SW480 (cell line): ENCODE results near the gene HMCN2.

Source experiments
- DNase-seq: peaks from one replicate; pipeline ENCODE4 v3.0.0-alpha.2; 2016; ENCODE audit warnings: low spot score

Gene HMCN2

DNA sequence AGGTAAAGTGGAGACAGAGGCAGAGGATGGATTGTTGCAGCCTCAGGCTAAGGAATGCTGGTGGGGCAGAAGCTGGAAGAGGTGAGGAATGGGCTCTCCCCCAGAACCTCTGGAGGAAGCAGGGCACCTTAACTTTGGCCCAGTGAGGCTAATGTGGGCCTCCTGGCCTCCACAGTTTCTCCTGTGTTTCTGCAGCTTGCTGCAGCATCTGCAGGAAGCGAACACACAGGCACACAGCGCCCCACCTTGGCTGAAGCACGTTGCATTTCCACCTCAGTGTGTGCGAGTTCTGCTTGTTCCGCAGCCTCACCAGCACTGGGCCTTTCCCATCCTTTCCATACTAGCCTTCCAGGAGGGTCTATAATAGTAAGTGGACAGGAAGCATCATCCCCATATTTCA lies 152.0 kb downstream of the HMCN2 start:
- no peak for DNase-seq

GRCh38 chr9:130418776-130419175 lies 153.2 kb downstream of the HMCN2 start:
- DNase-seq = no peak

GRCh38 chr9:130419521-130420035 lies 154.0 kb downstream of the HMCN2 start:
- DNase-seq = no peak

- DNase-seq = no peak
These were observed 155.7 kb downstream of the HMCN2 start for GRCh38 chr9:130421154-130421801.

GRCh38 chr9:130421802-130422276 lies 156.3 kb downstream of the HMCN2 start:
- no peak for DNase-seq

DNA sequence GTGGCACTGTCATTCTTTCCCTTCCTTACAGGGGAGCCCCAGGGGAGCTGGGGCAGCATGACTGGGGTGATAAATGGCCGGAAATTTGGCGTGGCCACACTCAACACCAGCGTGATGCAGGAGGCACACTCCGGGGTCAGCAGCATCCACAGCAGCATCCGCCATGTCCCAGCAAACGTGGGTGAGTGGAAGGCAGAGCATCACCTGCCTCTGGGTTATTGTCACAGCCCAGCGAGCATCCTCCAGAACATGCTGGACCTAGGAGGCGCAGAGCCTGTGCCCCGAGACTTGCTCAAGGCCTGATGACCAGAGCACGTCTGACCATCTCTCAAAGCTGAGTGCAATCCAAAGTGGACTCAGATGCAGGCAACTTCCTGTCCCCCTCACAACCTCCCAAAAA lies 157.0 kb downstream of the HMCN2 start:
- no peak for DNase-seq

DNA sequence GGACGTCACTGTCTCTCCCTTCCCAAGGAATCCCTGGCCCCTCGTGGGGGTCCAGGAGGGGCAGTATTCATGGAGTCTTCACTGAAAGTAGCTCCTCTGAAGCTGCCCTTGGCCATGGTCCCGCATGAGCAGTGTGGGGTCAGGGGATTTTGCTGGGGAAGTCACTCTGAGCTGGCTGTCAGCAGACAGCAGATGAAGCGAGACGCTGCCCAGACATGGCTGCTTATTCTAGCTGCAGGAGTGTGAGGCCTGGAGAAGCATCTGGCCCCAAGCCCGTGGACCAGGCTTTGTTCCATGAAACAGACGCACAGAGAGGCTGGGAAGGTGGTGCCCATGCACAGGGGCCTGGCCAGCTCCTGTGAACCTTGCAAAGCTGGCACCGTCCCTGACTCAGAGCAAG lies 157.7 kb downstream of the HMCN2 start:
- DNase-seq = no peak

DNA sequence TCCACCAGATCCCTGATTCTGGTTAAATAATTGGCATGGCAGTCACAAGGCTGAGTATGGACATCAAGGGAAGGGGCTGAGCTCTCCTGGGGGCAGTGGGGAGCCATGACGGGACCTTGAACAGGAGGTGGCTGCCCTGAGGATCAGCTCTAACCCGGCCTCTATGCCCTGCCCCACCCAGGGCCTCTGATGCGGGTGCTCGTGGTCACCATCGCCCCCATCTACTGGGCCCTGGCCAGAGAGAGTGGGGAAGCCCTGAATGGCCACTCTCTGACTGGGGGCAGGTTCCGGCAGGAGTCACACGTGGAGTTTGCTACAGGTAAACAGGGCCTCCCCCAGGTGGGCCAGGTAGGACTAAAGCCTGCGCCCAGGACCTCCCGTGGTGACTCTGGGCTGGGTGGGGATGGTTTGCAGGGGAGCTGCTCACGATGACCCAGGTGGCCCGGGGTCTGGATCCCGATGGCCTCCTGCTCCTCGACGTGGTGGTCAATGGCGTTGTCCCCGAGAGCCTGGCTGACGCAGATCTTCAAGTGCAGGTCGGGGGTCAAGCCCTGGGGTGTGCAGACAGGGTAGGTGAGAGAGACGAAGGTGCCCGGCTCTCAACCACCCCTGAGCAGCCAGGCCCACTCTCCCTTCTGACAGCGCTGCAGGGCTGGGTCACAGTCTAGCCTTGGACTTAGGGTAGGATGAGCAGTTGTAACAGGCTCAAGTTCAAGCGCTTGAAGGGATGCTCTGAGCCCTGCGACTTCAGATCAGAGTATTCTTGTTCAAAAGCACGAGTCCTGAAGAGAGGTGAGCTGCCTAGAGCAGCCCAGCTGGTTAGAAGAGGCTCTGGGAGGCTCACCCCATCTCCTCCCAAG lies 159.3 kb downstream of the HMCN2 start:
- DNase-seq = no peak

DNA sequence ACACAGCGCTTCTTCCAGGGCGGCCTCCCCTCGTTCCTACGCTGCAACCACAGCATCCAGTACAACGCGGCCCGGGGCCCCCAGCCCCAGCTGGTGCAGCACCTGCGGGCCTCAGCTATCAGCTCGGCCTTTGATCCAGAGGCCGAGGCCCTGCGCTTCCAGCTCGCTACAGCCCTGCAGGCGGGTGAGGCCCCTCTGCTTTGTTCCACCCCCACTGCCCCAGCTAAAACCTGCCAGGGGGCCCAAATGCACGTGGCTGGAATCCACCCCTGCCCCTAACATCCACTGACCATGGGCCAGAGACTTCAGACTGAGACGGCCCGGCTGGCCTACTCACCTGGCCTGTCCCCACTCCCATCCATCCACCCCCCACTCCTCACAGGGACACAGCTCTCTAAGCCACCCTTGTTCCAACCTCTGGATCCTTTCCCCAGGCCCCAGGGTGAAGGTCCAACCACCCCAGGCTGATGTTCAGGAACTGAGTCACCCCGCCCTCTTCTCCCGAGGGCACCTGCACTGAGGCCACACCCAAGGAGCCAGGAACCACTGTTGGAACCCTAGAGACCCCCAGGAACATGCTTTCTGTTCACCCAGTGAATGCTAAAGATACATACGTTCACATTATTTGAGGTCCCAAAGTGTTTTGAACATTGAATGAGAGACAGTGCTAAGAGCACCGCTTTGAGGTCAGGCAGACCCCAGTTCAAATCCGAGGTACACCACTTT lies 160.3 kb downstream of the HMCN2 start:
- no peak for DNase-seq

- DNase-seq = no peak
These were observed 160.9 kb downstream of the HMCN2 start for GRCh38 chr9:130426467-130426773.

- no peak for DNase-seq
These were observed 161.3 kb downstream of the HMCN2 start for GRCh38 chr9:130426883-130427282.

DNA sequence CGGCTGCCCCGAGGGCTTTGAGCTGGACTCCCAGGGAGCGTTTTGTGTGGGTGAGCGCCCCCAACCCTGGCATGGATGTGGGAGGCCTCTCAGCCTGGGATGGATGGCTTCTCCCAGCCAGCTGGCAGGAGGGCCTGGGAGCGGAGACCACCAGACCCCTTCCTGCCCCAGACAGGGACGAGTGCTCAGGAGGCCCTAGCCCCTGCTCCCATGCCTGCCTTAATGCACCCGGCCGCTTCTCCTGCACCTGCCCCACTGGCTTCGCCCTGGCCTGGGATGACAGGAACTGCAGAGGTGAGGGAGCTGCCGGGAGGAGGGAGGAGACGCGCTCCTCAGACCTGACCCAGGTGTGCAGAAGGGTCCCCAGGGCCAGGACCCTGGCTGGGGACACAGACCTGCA lies 161.8 kb downstream of the HMCN2 start:
- no peak for DNase-seq

GRCh38 chr9:130428086-130428665 lies 162.6 kb downstream of the HMCN2 start:
- no peak for DNase-seq

GRCh38 chr9:130429381-130429780 lies 163.8 kb downstream of the HMCN2 start:
- no peak for DNase-seq

- DNase-seq = no peak
These were observed 164.3 kb downstream of the HMCN2 start for GRCh38 chr9:130429831-130430230.

- DNase-seq = no peak
These were observed 164.7 kb downstream of the HMCN2 start for GRCh38 chr9:130430232-130430631.

- no peak for DNase-seq
These were observed 165.4 kb downstream of the HMCN2 start for GRCh38 chr9:130430734-130431535.

GRCh38 chr9:130431536-130432303 lies 166.2 kb downstream of the HMCN2 start:
- DNase-seq = no peak

- DNase-seq = peak; percentile 13
These were observed 166.8 kb downstream of the HMCN2 start for GRCh38 chr9:130432362-130432761.

DNA sequence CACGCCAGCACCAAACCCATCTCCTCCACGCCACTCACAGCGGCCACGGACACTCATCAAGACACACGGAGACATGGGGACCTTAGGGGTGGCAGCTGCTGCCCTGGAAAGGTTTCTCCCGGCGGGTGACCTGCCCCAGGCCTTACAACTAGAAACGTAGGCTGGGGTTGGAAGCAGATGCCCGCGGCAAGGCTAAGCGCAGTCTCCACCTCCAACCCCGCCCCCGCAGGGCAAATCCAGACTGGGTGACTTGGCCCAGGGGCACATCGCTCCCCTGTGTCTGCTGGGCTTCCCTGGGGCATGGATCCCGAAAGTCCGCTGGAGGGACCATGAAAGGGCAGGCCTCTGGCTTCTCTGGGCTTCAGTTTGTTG lies 167.2 kb downstream of the HMCN2 start:
- DNase-seq = no peak
